Measurements from ENCODE around the gene GAS6. TPM values are rescaled to one million over a fixed set of nuclear protein-coding genes. Genes with fewer than 3 reads are reported as not detected.

Gene GAS6
- polyA plus RNA-seq, 1 donor from 2014 or later, result 52.4 TPM

GRCh38 chr13:113808058-113808834, 55.6 kb downstream of the GAS6 start:
- H4K20me1 ChIP-seq (ENCODE audit: insufficient read depth), result no peaks in the 10 kb centered on the region
- no peaks in the 10 kb centered on the region for H3K36me3 ChIP-seq (ENCODE audit: insufficient read depth, low read length)
- H3K9me2 ChIP-seq (ENCODE audit: insufficient read depth, low read length), result no peaks in the 10 kb centered on the region
- H3K9me3 ChIP-seq (ENCODE audit: low read length), result no peaks in the 10 kb centered on the region
- H2AFZ ChIP-seq (ENCODE audit: low read depth, low read length), result no peak overlapping the region
- H3K4me2 ChIP-seq (ENCODE audit: low read length), result no peak overlapping the region
- H3K27ac ChIP-seq (ENCODE audit: low read length), result no peak overlapping the region
- H3K79me2 ChIP-seq (replicated peaks; ENCODE audit: insufficient read depth, low read length), result no peaks in the 10 kb centered on the region
- H3K9ac ChIP-seq (ENCODE audit: low read length), result no peak overlapping the region
- H3K27me3 ChIP-seq (ENCODE audit: insufficient read depth, low read depth, low read length), result no peaks in the 10 kb centered on the region
- H3K4me3 ChIP-seq (ENCODE audit: low read length), result no peak overlapping the region
- TF ChIP-seq TAF1 (IDR thresholded peaks at IDR 0.05; ENCODE audit: low read depth), result no peak
- no peak for TF ChIP-seq MXI1 (conservative IDR thresholded peaks at IDR 0.05; ENCODE audit: poor library complexity, severe bottlenecking)
- TF ChIP-seq SMC3 (conservative IDR thresholded peaks at IDR 0.05; ENCODE audit: poor library complexity), result no peak
- no peaks in the 10 kb centered on the region for H3F3A ChIP-seq (ENCODE audit: insufficient read depth, low read length, poor library complexity, severe bottlenecking)

- Histone ChIP-seq H3K4me3 (ENCODE audit: low read length) (no peak overlapping the region), H3K9ac (ENCODE audit: low read length) (no peak overlapping the region), H3K27me3 (ENCODE audit: insufficient read depth, low read depth, low read length) (no peaks in the 10 kb centered on the region), H3K36me3 (ENCODE audit: insufficient read depth, low read length) (no peaks in the 10 kb centered on the region), H3F3A (ENCODE audit: insufficient read depth, low read length, poor library complexity, severe bottlenecking) (no peaks in the 10 kb centered on the region), H2AFZ (ENCODE audit: low read depth, low read length) (no peak overlapping the region), H3K79me2 (replicated peaks; ENCODE audit: insufficient read depth, low read length) (no peaks in the 10 kb centered on the region), H4K20me1 (ENCODE audit: insufficient read depth) (no peaks in the 10 kb centered on the region), H3K9me3 (ENCODE audit: low read length) (no peaks in the 10 kb centered on the region), H3K9me2 (ENCODE audit: insufficient read depth, low read length) (no peaks in the 10 kb centered on the region), H3K4me2 (ENCODE audit: low read length) (no peak overlapping the region), H3K27ac (ENCODE audit: low read length) (no peak overlapping the region)
- TF ChIP-seq POLR2AphosphoS5 (IDR thresholded peaks at IDR 0.05) (no peak), EZH2 (IDR thresholded peaks at IDR 0.05; ENCODE audit: borderline replicate concordance, insufficient read depth, low read length, poor library complexity, severe bottlenecking) (no peak)
Observed at GRCh38 chr13:113806526-113806925, 57.4 kb downstream of the GAS6 start.

- H4K20me1 ChIP-seq (ENCODE audit: insufficient read depth), result no peaks in the 10 kb centered on the region
- no peak overlapping the region for H3K9ac ChIP-seq (ENCODE audit: low read length)
- no peak overlapping the region for H3K4me2 ChIP-seq (ENCODE audit: low read length)
- TF ChIP-seq EZH2 (IDR thresholded peaks at IDR 0.05; ENCODE audit: borderline replicate concordance, insufficient read depth, low read length, poor library complexity, severe bottlenecking) (no peak), EP300 (conservative IDR thresholded peaks at IDR 0.05; ENCODE audit: poor library complexity, severe bottlenecking) (no peak), CTCF (IDR thresholded peaks at IDR 0.05; ENCODE audit: poor library complexity, severe bottlenecking) (no peak), TAF1 (IDR thresholded peaks at IDR 0.05; ENCODE audit: low read depth) (no peak), MXI1 (conservative IDR thresholded peaks at IDR 0.05; ENCODE audit: poor library complexity, severe bottlenecking) (no peak), SMC3 (conservative IDR thresholded peaks at IDR 0.05; ENCODE audit: poor library complexity) (no peak), POLR2AphosphoS5 (IDR thresholded peaks at IDR 0.05) (no peak), RAD21 (conservative IDR thresholded peaks at IDR 0.05) (no peak)
- TF ChIP-seq, protein P1, sequence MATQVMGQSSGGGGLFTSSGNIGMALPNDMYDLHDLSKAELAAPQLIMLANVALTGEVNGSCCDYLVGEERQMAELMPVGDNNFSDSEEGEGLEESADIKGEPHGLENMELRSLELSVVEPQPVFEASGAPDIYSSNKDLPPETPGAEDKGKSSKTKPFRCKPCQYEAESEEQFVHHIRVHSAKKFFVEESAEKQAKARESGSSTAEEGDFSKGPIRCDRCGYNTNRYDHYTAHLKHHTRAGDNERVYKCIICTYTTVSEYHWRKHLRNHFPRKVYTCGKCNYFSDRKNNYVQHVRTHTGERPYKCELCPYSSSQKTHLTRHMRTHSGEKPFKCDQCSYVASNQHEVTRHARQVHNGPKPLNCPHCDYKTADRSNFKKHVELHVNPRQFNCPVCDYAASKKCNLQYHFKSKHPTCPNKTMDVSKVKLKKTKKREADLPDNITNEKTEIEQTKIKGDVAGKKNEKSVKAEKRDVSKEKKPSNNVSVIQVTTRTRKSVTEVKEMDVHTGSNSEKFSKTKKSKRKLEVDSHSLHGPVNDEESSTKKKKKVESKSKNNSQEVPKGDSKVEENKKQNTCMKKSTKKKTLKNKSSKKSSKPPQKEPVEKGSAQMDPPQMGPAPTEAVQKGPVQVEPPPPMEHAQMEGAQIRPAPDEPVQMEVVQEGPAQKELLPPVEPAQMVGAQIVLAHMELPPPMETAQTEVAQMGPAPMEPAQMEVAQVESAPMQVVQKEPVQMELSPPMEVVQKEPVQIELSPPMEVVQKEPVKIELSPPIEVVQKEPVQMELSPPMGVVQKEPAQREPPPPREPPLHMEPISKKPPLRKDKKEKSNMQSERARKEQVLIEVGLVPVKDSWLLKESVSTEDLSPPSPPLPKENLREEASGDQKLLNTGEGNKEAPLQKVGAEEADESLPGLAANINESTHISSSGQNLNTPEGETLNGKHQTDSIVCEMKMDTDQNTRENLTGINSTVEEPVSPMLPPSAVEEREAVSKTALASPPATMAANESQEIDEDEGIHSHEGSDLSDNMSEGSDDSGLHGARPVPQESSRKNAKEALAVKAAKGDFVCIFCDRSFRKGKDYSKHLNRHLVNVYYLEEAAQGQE (IDR thresholded peaks at IDR 0.05; ENCODE audit: borderline replicate concordance), result no peak
- H2AFZ ChIP-seq (ENCODE audit: low read depth, low read length), result no peak overlapping the region
- no peak overlapping the region for H3K27ac ChIP-seq (ENCODE audit: low read length)
- H3K36me3 ChIP-seq (ENCODE audit: insufficient read depth, low read length), result no peaks in the 10 kb centered on the region
- H3K9me3 ChIP-seq (ENCODE audit: low read length), result no peaks in the 10 kb centered on the region
- H3K79me2 ChIP-seq (replicated peaks; ENCODE audit: insufficient read depth, low read length), result no peaks in the 10 kb centered on the region
- H3F3A ChIP-seq (ENCODE audit: insufficient read depth, low read length, poor library complexity, severe bottlenecking), result no peaks in the 10 kb centered on the region
- no peak overlapping the region for H3K4me3 ChIP-seq (ENCODE audit: low read length)
- H3K9me2 ChIP-seq (ENCODE audit: insufficient read depth, low read length), result no peaks in the 10 kb centered on the region
- H3K27me3 ChIP-seq (ENCODE audit: insufficient read depth, low read depth, low read length), result no peaks in the 10 kb centered on the region
Observed at GRCh38 chr13:113806104-113806471, 57.8 kb downstream of the GAS6 start.
